KG1 (cell line): ENCODE data around the gene LIN54.

Experiments used
- DNase-seq: peaks from one replicate; lab custom pipeline; 2025; lab: John Stamatoyannopoulos, UW

The LIN54 gene

GRCh38 chr4:82891707-82892466, 118.7 kb downstream of the LIN54 start:
- DNase-seq: no peak

- DNase-seq: peak; percentile 92
Observed at GRCh38 chr4:82890901-82891706, 119.5 kb downstream of the LIN54 start, which contains the start of gene SEC31A. Gene SEC31A, minus strand, starts transcription at chr4:82891153. Its CDS starts 9,217 bp downstream, at chr4:82881936.

GRCh38 chr4:82890528-82890900, 120.1 kb downstream of the LIN54 start:
- no peak for DNase-seq

- DNase-seq: no peak
Observed at GRCh38 chr4:82889287-82889686, 121.3 kb downstream of the LIN54 start.

- no peak for DNase-seq
Observed at GRCh38 chr4:82886147-82886942, 124.3 kb downstream of the LIN54 start.

GRCh38 chr4:82885410-82885809, 125.2 kb downstream of the LIN54 start:
- DNase-seq: no peak
